Measurements from ENCODE around the gene LASP1.

DNA sequence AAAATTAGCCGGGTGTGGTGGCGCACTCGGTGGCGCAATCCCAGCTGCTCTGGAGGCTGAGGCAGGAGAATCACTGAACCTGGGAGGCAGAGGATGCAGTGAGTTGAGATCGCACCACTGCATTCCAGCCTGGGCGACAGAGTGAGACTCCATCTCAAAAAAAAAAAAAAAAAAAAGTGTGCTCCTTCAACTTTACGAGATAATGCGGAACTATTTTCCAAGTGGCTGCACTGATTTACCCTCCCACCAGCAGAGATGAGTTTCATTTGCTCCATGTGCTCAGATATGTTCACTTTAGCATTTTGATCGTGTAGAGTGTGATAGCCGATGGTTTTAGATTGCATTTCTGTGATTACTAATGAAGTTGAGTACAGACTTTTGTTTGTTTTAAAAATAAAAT lies 35.5 kb downstream of the LASP1 start:
- TF ChIP-seq CTCF (IDR thresholded peaks at IDR 0.05) (no peak), EP300 (IDR thresholded peaks at IDR 0.05; ENCODE audit: low read depth) (no peak), POLR2A (IDR thresholded peaks at IDR 0.05) (no peak), POLR2AphosphoS5 (IDR thresholded peaks at IDR 0.05) (no peak)

All from transverse colon (tissue), 4 donors.